HCT116 (cell line): Measurements from ENCODE around the gene SLC35F1. TPM values are rescaled to one million over a fixed set of nuclear protein-coding genes. Genes with fewer than 3 reads are reported as not detected.

Experiments used
- ATAC-seq: fragments of 200-7000 bp; cut with Tn5 transposase; 2 replicates; pipeline ENCODE4 v1.9.1; 2020; ENCODE audit warnings: mild to moderate bottlenecking, moderate library complexity
- BruUV-seq: library from RNA; stranded (reverse); fragments of 400-500 nt; replicated peaks from 2 replicates; lab custom pipeline; 2021; lab: Mats Ljungman, UMichigan
- CTCF ChIA-PET: fragments of 300-600 bp; sonication (Branson Sonifier 250); formaldehyde crosslinking; loops from one replicate; lab custom pipeline; 2021; ENCODE audit warnings: antibody characterized with exemption; lab: Charles Lee
- POLR2A ChIA-PET: fragments of 300-600, 350-600 bp; sonication (Branson Sonifier 250); formaldehyde crosslinking; loops from one replicate; lab custom pipeline; 2021; ENCODE audit warnings: antibody characterized with exemption; lab: Charles Lee
- RAD21 ChIA-PET, 2 experiments: fragments of 300-600 bp; sonication (Branson Sonifier 250); formaldehyde crosslinking; loops; one replicate each; lab custom pipeline; 2023; ENCODE audit warnings: low total read pairs in 2 of 2; ENCODE audit not compliant: uncharacterized antibody in 2 of 2, unreplicated experiment in 2 of 2, low non-redundant PET in 1 of 2; lab: Charles Lee
- DNase-seq: peaks from one replicate; pipeline ENCODE4 v3.0.0-alpha.2; 2010; ENCODE audit warnings: low read depth, low spot score
- H2AFZ ChIP-seq: fragments of 200-600 bp; shearing (Covaris generic), sonication (generic); 2 replicates; pipeline ENCODE4 v1.6.1; 2017; ENCODE audit warnings: low read depth, mixed run types, mixed read lengths, antibody characterized with exemption, low read length; ENCODE audit not compliant: poor library complexity, severe bottlenecking
- H3K27ac ChIP-seq: 2 replicates; pipeline ENCODE4 v1.5.1; 2012; ENCODE audit warnings: low read depth, low read length
- H3K27me3 ChIP-seq: fragments of 200-600 bp; sonication (generic); 2 replicates; pipeline ENCODE4 v1.6.1; 2016; ENCODE audit warnings: mixed run types, low read length, mixed read lengths; ENCODE audit not compliant: insufficient read depth
- H3K36me3 ChIP-seq, 2 experiments: fragments of 200-500 bp in 1 of 2; fragments of 200-600 bp in 1 of 2; sonication (Bioruptor generic) in 1 of 2; sonication (generic) in 1 of 2; 2 replicates each; pipeline versions ENCODE4 v1.5.1 to v1.6.1; 2014 to 2016; ENCODE audit warnings: low read length in 2 of 2, inconsistent platforms in 1 of 2, mixed read lengths in 1 of 2, mixed run types in 1 of 2; ENCODE audit not compliant: insufficient read depth in 2 of 2, control insufficient read depth in 1 of 2
- H3K4me1 ChIP-seq, 2 experiments: fragments of 200-600 bp in 1 of 2; sonication (generic) in 1 of 2; 2 replicates each; pipeline versions ENCODE4 v1.5.1 to v1.6.1; 2012 to 2017; ENCODE audit warnings: low read length in 2 of 2, inconsistent platforms in 1 of 2, mild to moderate bottlenecking in 1 of 2, mixed read lengths in 1 of 2, mixed run types in 1 of 2, moderate library complexity in 1 of 2; ENCODE audit not compliant: insufficient read depth in 2 of 2, control insufficient read depth in 1 of 2
- H3K4me2 ChIP-seq: fragments of 200-600 bp; sonication (generic); 2 replicates; pipeline ENCODE4 v1.6.1; 2017; ENCODE audit warnings: mixed run types, low read length, mixed read lengths
- H3K4me3 ChIP-seq, 2 experiments: fragments of 200-600 bp in 1 of 2; sonication (generic) in 1 of 2; replicated peaks in 1 of 2; 2 replicates each; pipeline ENCODE4 v1.5.1; 2011 to 2016; ENCODE audit warnings: low read length in 2 of 2, control low read depth in 1 of 2, low read depth in 1 of 2, mild to moderate bottlenecking in 1 of 2, mixed read lengths in 1 of 2, mixed run types in 1 of 2
- H3K79me2 ChIP-seq: fragments of 200-600 bp; sonication (generic); 2 replicates; pipeline ENCODE4 v1.6.1; 2017; ENCODE audit warnings: mild to moderate bottlenecking, mixed run types, low read length, moderate library complexity, mixed read lengths; ENCODE audit not compliant: insufficient read depth
- H3K9ac ChIP-seq: fragments of 200-600 bp; sonication (generic); 2 replicates; pipeline ENCODE4 v1.6.1; 2016; ENCODE audit warnings: low read length, mixed read lengths
- H3K9me2 ChIP-seq: fragments of 200-600 bp; sonication (generic), shearing (Covaris generic); 2 replicates; pipeline ENCODE4 v1.6.1; 2017; ENCODE audit warnings: mixed run types, mild to moderate bottlenecking, moderate library complexity; ENCODE audit not compliant: insufficient read depth
- H3K9me3 ChIP-seq, 2 experiments: fragments of 200-500 bp in 1 of 2; fragments of 200-600 bp in 1 of 2; sonication (Bioruptor generic) in 1 of 2; sonication (generic) in 1 of 2; 2 replicates each; pipeline ENCODE4 v1.6.1; 2014 to 2017; ENCODE audit warnings: low read length in 2 of 2, mixed read lengths in 2 of 2, inconsistent platforms in 1 of 2, low read depth in 1 of 2, mild to moderate bottlenecking in 1 of 2, mixed run types in 1 of 2, moderate library complexity in 1 of 2; ENCODE audit not compliant: control insufficient read depth in 1 of 2, insufficient read depth in 1 of 2
- H4K20me1 ChIP-seq: fragments of 200-600 bp; sonication (generic), shearing (Covaris generic); 2 replicates; pipeline ENCODE4 v1.6.1; 2017; ENCODE audit warnings: mixed run types, mild to moderate bottlenecking, moderate library complexity; ENCODE audit not compliant: insufficient read depth
- EGR1 ChIP-seq: IDR thresholded peaks from 2 replicates; pipeline ENCODE4 v1.6.1; 2012; ENCODE audit warnings: low read depth
- ELF1 ChIP-seq: IDR thresholded peaks from 2 replicates; pipeline ENCODE4 v1.6.1; 2012; ENCODE audit warnings: low read depth, borderline replicate concordance
- EZH2 ChIP-seq: fragments of 200-600 bp; sonication (generic); IDR thresholded peaks from 2 replicates; pipeline ENCODE4 v1.6.1; 2017; ENCODE audit warnings: antibody characterized with exemption, mixed run types
- JUND ChIP-seq: IDR thresholded peaks from 2 replicates; pipeline ENCODE4 v1.6.1; 2012
- RAD21 ChIP-seq: IDR thresholded peaks from 2 replicates; pipeline ENCODE4 v1.6.1; 2012; ENCODE audit warnings: low read depth, mild to moderate bottlenecking
- SP1 ChIP-seq: IDR thresholded peaks from 2 replicates; pipeline ENCODE4 v1.6.1; 2012; ENCODE audit warnings: low read depth
- SRF ChIP-seq: IDR thresholded peaks from 2 replicates; pipeline ENCODE4 v1.6.1; 2012; ENCODE audit warnings: low read depth
- YY1 ChIP-seq: IDR thresholded peaks from 2 replicates; pipeline ENCODE4 v1.6.1; 2011; ENCODE audit warnings: low read length, low read depth, moderate library complexity, mild to moderate bottlenecking; ENCODE audit not compliant: insufficient replicate concordance; ENCODE audit errors: extremely low read depth
- ZFX ChIP-seq: fragments of 450-650 bp; IDR thresholded peaks from 2 replicates; pipeline ENCODE4 v1.6.1; 2017
- ZNF274 ChIP-seq: fragments of 200-500 bp; sonication (Bioruptor generic); IDR thresholded peaks from 2 replicates; pipeline ENCODE4 v1.6.1; 2014; ENCODE audit warnings: mild to moderate bottlenecking, low read depth, low read length, inconsistent platforms
- intact Hi-C: fragments of 100-400 bp; cut with micrococcal nuclease; formaldehyde crosslinking; loops from 2 replicates; pipeline ENCODE4 v1.10.0; 2022
- total RNA-seq: library from RNA; stranded (reverse); gene quantifications from one replicate; pipeline ENCODE4 v1.2.1, GENCODE V29; 2021; ENCODE audit not compliant: unreplicated experiment
- TF ChIP-seq, protein P1 (sequence below), 3 experiments: fragments of 200-600 bp in 1 of 3; sonication (generic) in 1 of 3; IDR thresholded peaks in 2 of 3; conservative IDR thresholded peaks in 1 of 3; 2 replicates each; pipeline ENCODE4 v1.5.1; 2012 to 2017; ENCODE audit warnings: low read depth in 2 of 3, low read length in 2 of 3, antibody characterized with exemption in 1 of 3, borderline replicate concordance in 1 of 3, control low read depth in 1 of 3, mild to moderate bottlenecking in 1 of 3, mixed read lengths in 1 of 3, mixed run types in 1 of 3, moderate library complexity in 1 of 3; ENCODE audit not compliant: insufficient read depth in 1 of 3
- TF ChIP-seq, protein P2 (sequence below): IDR thresholded peaks from 2 replicates; pipeline ENCODE4 v1.6.1; 2012

SLC35F1 gene
- total RNA-seq, 1 experiment from 2014 or later: 0.07 TPM

DNA sequence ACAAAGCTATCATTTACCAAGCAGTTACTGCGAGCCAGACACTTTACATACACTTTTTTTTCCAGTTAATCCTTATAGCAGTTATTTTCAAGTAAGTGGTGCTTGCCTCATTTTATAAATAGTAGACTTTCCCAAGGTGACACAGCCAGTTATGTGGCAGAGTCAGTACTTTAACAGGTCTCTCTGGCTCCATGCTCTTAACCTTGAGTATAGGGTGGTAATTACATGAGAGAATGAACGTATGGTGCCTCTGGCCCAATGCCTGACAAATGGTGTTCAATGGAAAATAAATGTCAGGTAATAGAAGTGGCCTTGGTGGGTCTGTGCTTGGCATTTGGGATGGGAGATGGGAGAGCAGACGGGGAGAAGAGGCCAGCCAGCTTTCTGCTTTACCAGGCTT, 316.3 kb downstream of the SLC35F1 start:
- ChIA-PET POLR2A (no interaction called here), RAD21 (no interaction called here), CTCF (no interaction called here)
- TF ChIP-seq EZH2 (no peak), SRF (no peak), SP1 (no peak), ELF1 (no peak), YY1 (no peak), EGR1 (no peak), RAD21 (no peak), JUND (no peak), ZNF274 (no peak), ZFX (no peak)
- TF ChIP-seq, protein P1, sequence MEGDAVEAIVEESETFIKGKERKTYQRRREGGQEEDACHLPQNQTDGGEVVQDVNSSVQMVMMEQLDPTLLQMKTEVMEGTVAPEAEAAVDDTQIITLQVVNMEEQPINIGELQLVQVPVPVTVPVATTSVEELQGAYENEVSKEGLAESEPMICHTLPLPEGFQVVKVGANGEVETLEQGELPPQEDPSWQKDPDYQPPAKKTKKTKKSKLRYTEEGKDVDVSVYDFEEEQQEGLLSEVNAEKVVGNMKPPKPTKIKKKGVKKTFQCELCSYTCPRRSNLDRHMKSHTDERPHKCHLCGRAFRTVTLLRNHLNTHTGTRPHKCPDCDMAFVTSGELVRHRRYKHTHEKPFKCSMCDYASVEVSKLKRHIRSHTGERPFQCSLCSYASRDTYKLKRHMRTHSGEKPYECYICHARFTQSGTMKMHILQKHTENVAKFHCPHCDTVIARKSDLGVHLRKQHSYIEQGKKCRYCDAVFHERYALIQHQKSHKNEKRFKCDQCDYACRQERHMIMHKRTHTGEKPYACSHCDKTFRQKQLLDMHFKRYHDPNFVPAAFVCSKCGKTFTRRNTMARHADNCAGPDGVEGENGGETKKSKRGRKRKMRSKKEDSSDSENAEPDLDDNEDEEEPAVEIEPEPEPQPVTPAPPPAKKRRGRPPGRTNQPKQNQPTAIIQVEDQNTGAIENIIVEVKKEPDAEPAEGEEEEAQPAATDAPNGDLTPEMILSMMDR (IDR thresholded peaks at IDR 0.05 in 2 of 3, conservative IDR thresholded peaks at IDR 0.05 in 1 of 3; ENCODE audit: borderline replicate concordance in 1 of 3, insufficient read depth in 1 of 3, low read depth in 2 of 3, low read length in 2 of 3): no peak
- TF ChIP-seq, protein P2, sequence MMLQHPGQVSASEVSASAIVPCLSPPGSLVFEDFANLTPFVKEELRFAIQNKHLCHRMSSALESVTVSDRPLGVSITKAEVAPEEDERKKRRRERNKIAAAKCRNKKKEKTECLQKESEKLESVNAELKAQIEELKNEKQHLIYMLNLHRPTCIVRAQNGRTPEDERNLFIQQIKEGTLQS: no peak
- no peaks in the 10 kb centered on the region; the same call in 1 of the 2 replicates for H3K9me2 ChIP-seq
- no peak overlapping the region for H3K27ac ChIP-seq
- intact Hi-C loops: no loop called here
- no TSS peak for BruUV-seq
- H3K4me1 ChIP-seq: no peaks in the 10 kb centered on the region
- H3K9ac ChIP-seq: no peak overlapping the region
- ATAC-seq (no peak), DNase-seq (no peak)
- no peaks in the 10 kb centered on the region for H3K9me3 ChIP-seq
- H3K36me3 ChIP-seq: no peaks in the 10 kb centered on the region
- H3K4me3 ChIP-seq: no peak overlapping the region
- no peaks in the 10 kb centered on the region for H3K79me2 ChIP-seq
- H3K27me3 ChIP-seq: 0 out of 2 replicates have a peak, but pooled peaks cover 3% of the 10 kb centered on the region
- no peak overlapping the region for H3K4me2 ChIP-seq
- no peak overlapping the region for H2AFZ ChIP-seq
- H4K20me1 ChIP-seq: no peaks in the 10 kb centered on the region
